ENCODE data around the gene AMER2. TPM values are rescaled to one million over a fixed set of nuclear protein-coding genes. Genes with fewer than 3 reads are reported as not detected.

The AMER2 gene
- total RNA-seq, 2 experiments from 2014 or later: not detected

- no peaks in the 10 kb centered on the region for H3K9me3 Mint-ChIP-seq (ENCODE audit: insufficient read depth)
These were observed 26.6 kb upstream of the AMER2 start for GRCh38 chr13:25198647-25199046.

DNA sequence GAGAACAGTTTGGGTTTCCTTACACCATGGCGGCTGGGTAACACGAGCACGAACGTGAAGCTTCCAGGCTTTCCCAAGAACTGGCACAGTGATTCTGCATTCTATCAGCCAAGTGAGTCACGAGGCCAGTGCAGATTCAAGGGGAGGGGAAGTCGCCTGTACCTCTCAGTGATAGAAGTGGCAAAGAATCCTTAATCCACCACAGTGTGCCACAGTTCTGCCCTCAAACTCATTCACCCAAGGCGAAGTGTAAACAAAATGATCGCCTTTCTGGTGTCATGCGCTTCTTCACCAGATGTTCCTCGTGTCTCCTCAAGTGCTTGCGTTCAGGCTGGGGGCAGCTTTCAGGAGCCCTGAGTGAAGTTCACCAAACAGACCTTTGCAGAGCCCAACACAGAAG lies 24.9 kb upstream of the AMER2 start:
- no peak for DNase-seq

More at GRCh38 chr13:25198647-25199046, 26.6 kb upstream of the AMER2 start:
- H3K4me3 Mint-ChIP-seq: no peak overlapping the region
- POLR2A ChIA-PET: no interaction called here
- no peaks in the 10 kb centered on the region for H3K36me3 Mint-ChIP-seq (ENCODE audit: low read depth)
- H3K27me3 Mint-ChIP-seq (ENCODE audit: low read depth): peaks cover 9% of the 10 kb centered on the region
- DNase-seq: no peak
- no peak for ATAC-seq
- no peak overlapping the region for H3K27ac Mint-ChIP-seq
- CTCF ChIA-PET: no interaction called here
- no peaks in the 10 kb centered on the region for H3K4me1 Mint-ChIP-seq (ENCODE audit: low read depth)

DNA sequence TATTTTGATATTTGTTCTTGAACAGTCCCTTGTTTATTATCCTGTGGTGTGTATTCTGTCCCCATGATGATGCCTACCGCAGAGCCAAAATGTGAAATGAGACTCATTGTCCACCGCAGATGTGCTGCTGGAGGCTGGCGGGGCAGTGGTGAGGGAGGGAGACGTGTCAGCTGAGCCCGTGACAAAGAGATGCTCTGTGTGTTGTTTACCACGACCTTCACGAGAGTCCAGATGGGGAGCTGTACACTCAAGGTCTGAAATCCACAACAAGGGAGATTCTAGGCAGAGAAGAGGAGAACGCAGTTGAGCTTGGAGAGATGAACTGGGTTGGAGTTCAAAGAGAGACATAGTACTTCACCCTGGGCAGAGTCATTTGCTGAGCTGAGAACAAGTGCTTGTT lies 20.8 kb upstream of the AMER2 start:
- no peaks in the 10 kb centered on the region for H3K4me1 Mint-ChIP-seq (ENCODE audit: low read depth)
- POLR2A ChIA-PET: no interaction called here
- no peak for DNase-seq
- ATAC-seq: no peak
- H3K27ac Mint-ChIP-seq: no peak overlapping the region
- peaks cover 34% of the 10 kb centered on the region for H3K27me3 Mint-ChIP-seq (ENCODE audit: low read depth)
- no peak overlapping the region for H3K4me3 Mint-ChIP-seq
- H3K9me3 Mint-ChIP-seq (ENCODE audit: insufficient read depth): no peaks in the 10 kb centered on the region
- H3K36me3 Mint-ChIP-seq (ENCODE audit: low read depth): no peaks in the 10 kb centered on the region
- CTCF ChIA-PET: no interaction called here

More for the DNA sequence above, 24.9 kb upstream of the AMER2 start:
- H3K27ac Mint-ChIP-seq: no peak overlapping the region
- H3K4me3 Mint-ChIP-seq: no peak overlapping the region
- H3K9me3 Mint-ChIP-seq (ENCODE audit: insufficient read depth): no peaks in the 10 kb centered on the region
- no peaks in the 10 kb centered on the region for H3K4me1 Mint-ChIP-seq (ENCODE audit: low read depth)
- CTCF ChIA-PET: no interaction called here
- H3K27me3 Mint-ChIP-seq (ENCODE audit: low read depth): peaks cover 17% of the 10 kb centered on the region
- H3K36me3 Mint-ChIP-seq (ENCODE audit: low read depth): no peaks in the 10 kb centered on the region
- POLR2A ChIA-PET: no interaction called here
- ATAC-seq: no peak

- POLR2A ChIA-PET: no interaction called here
- CTCF ChIA-PET: no interaction called here
These were observed 20.4 kb upstream of the AMER2 start for GRCh38 chr13:25192489-25192888.

GRCh38 chr13:25192052-25192451 lies 20.0 kb upstream of the AMER2 start:
- Mint-ChIP-seq H3K36me3 (ENCODE audit: low read depth) (no peaks in the 10 kb centered on the region), H3K27me3 (ENCODE audit: low read depth) (peaks cover 34% of the 10 kb centered on the region), H3K4me1 (ENCODE audit: low read depth) (no peaks in the 10 kb centered on the region), H3K27ac (no peak overlapping the region), H3K9me3 (ENCODE audit: insufficient read depth) (no peaks in the 10 kb centered on the region), H3K4me3 (no peak overlapping the region)
- DNase-seq (no peak), ATAC-seq (no peak)
- ChIA-PET CTCF (no interaction called here), POLR2A (no interaction called here)

More at GRCh38 chr13:25192489-25192888, 20.4 kb upstream of the AMER2 start:
- no peaks in the 10 kb centered on the region for H3K9me3 Mint-ChIP-seq (ENCODE audit: insufficient read depth)
- H3K27ac Mint-ChIP-seq: no peak overlapping the region
- no peaks in the 10 kb centered on the region for H3K36me3 Mint-ChIP-seq (ENCODE audit: low read depth)
- no peak overlapping the region for H3K4me3 Mint-ChIP-seq
- H3K27me3 Mint-ChIP-seq (ENCODE audit: low read depth): peaks cover 34% of the 10 kb centered on the region
- no peak for DNase-seq
- no peaks in the 10 kb centered on the region for H3K4me1 Mint-ChIP-seq (ENCODE audit: low read depth)
- no peak for ATAC-seq

- Mint-ChIP-seq H3K4me3 (no peak overlapping the region), H3K36me3 (ENCODE audit: low read depth) (no peaks in the 10 kb centered on the region), H3K27me3 (ENCODE audit: low read depth) (peaks cover 34% of the 10 kb centered on the region), H3K27ac (no peak overlapping the region), H3K9me3 (ENCODE audit: insufficient read depth) (no peaks in the 10 kb centered on the region), H3K4me1 (ENCODE audit: low read depth) (no peaks in the 10 kb centered on the region)
- ChIA-PET POLR2A (no interaction called here), CTCF (interaction anchor here (0.7 kb wide), 1 partner anchor 117 kb away, joined by 3 read pairs; no protein-coding TSS in a partner anchor)
- ATAC-seq: no peak
- no peak for DNase-seq
These were observed 18.7 kb upstream of the AMER2 start for GRCh38 chr13:25190771-25191170.

DNA sequence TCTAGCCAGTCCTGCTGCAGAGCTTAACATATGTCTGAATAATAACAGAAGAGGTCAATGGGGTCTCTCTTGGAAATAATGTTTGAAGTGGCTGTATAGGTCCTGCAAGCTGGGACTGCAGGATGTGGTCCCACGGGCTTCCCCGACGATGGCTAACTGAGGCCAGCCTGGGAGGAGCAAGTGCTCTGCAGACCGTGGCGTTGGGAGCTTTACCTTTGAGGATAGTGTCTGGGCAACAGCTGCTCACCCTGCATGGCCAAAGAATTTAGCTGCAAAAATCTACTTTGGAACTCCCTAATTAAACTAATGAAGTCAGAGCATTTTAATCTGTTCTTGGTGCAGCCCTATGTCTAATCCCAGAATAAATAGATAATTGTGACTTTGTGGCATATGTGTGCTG lies 18.2 kb upstream of the AMER2 start:
- DNase-seq: no peak
- H3K27ac Mint-ChIP-seq: no peak overlapping the region
- no peaks in the 10 kb centered on the region for H3K9me3 Mint-ChIP-seq (ENCODE audit: insufficient read depth)
- CTCF ChIA-PET: no interaction called here
- POLR2A ChIA-PET: no interaction called here
- no peak overlapping the region for H3K4me3 Mint-ChIP-seq
- H3K4me1 Mint-ChIP-seq (ENCODE audit: low read depth): no peaks in the 10 kb centered on the region
- peaks cover 36% of the 10 kb centered on the region for H3K27me3 Mint-ChIP-seq (ENCODE audit: low read depth)
- no peak for ATAC-seq
- no peaks in the 10 kb centered on the region for H3K36me3 Mint-ChIP-seq (ENCODE audit: low read depth)

DNA sequence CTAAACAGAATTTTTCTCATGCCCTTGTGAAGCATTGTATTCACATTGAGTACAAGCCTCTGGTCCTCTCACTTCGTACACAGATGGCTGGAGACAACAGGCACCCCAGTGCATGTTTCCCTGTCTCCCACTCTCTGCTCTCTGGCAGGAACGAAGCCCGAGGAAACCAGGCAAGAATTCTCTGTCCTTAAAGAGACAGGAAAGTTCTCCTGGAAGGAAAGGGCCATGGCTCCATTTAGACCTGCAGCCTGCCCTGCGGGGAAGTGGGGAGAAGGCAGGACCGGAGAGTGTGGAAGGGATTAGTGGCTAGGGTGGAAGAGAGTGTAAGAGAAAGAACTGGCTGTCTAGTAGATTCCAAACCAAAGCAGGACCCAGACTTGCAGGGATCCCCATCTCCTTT lies 15.5 kb upstream of the AMER2 start:
- Mint-ChIP-seq H3K9me3 (ENCODE audit: insufficient read depth) (no peaks in the 10 kb centered on the region), H3K36me3 (ENCODE audit: low read depth) (no peaks in the 10 kb centered on the region), H3K4me1 (ENCODE audit: low read depth) (no peaks in the 10 kb centered on the region), H3K4me3 (no peak overlapping the region), H3K27me3 (ENCODE audit: low read depth) (peaks cover 35% of the 10 kb centered on the region), H3K27ac (no peak overlapping the region)
- DNase-seq: no peak
- ChIA-PET CTCF (no interaction called here), POLR2A (no interaction called here)
- ATAC-seq: no peak

DNA sequence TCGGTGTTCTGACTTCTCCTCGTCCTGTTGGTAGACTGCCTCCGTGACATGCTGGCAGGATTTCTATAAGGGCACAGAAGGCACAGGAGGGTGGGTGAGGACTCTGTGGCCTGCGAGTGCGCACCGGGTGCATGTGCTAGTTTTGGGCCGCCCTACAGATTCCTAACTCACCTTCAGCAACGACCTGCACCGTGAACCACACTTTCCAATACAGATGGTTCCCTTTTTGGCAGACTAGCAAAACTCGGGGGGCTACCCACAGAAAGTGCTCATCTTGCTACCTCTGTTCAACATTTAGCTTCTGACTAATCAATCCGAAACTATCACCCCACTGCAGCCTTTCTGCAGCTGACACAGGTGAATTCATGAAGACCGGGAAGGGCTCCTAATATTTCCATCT lies 14.1 kb upstream of the AMER2 start:
- ATAC-seq: no peak
- Mint-ChIP-seq H3K9me3 (ENCODE audit: insufficient read depth) (no peaks in the 10 kb centered on the region), H3K4me1 (ENCODE audit: low read depth) (no peaks in the 10 kb centered on the region), H3K27me3 (ENCODE audit: low read depth) (peaks cover 35% of the 10 kb centered on the region), H3K27ac (no peak overlapping the region), H3K36me3 (ENCODE audit: low read depth) (no peaks in the 10 kb centered on the region), H3K4me3 (no peak overlapping the region)
- ChIA-PET POLR2A (no interaction called here), CTCF (no interaction called here)
- no peak for DNase-seq

- ATAC-seq (no peak), DNase-seq (no peak)
- no peak overlapping the region for H3K4me3 Mint-ChIP-seq
- H3K9me3 Mint-ChIP-seq (ENCODE audit: insufficient read depth): no peaks in the 10 kb centered on the region
- POLR2A ChIA-PET: no interaction called here
- peaks cover 31% of the 10 kb centered on the region for H3K27me3 Mint-ChIP-seq (ENCODE audit: low read depth)
- H3K4me1 Mint-ChIP-seq (ENCODE audit: low read depth): no peaks in the 10 kb centered on the region
- H3K27ac Mint-ChIP-seq: no peak overlapping the region
- CTCF ChIA-PET: no interaction called here
- no peaks in the 10 kb centered on the region for H3K36me3 Mint-ChIP-seq (ENCODE audit: low read depth)
These were observed 9.5 kb upstream of the AMER2 start for GRCh38 chr13:25181597-25181996.

DNA sequence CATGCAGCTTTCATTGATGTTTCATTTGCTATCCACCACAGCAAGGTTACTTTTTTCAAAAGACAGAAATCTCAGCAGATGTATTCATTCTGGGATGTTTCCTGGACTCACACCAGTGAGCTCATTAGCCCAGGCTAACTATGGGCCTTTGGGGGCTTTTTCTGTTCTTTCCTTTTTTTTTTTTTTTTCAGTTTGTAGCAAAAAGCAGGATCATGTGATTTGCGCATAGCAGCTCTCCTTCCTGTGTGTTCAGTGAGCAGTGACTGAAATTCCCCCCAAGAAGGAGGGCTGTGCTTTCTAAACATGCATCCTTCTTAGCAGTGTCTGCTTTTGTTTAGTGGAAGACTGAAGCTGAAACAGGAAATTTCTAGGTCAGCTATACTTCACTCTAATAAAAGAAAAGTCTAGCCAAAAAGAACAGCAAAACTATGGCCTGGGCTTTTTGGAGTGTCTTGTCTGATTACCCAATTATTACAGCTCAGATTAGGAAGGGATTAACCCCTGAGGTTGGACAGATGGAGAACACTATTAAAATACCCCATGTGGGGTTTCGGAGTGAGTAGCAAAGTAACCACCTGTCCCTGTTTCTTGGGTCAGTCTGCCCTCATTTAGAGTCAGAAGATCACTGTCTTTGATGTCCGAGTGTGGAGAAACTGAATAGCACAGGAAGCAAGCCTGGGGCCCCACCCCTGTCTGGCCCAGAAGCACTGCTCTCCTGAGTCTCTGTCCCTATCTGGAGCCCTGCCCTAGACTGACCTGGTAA lies 8.9 kb upstream of the AMER2 start:
- no peak overlapping the region for H3K4me3 Mint-ChIP-seq
- H3K9me3 Mint-ChIP-seq (ENCODE audit: insufficient read depth): no peaks in the 10 kb centered on the region
- no peaks in the 10 kb centered on the region for H3K4me1 Mint-ChIP-seq (ENCODE audit: low read depth)
- CTCF ChIA-PET: interaction anchor here (1.4 kb wide), 1 partner anchor 185 kb away, joined by 4 read pairs; no protein-coding TSS in a partner anchor
- no peaks in the 10 kb centered on the region for H3K36me3 Mint-ChIP-seq (ENCODE audit: low read depth)
- no peak for DNase-seq
- peaks cover 31% of the 10 kb centered on the region for H3K27me3 Mint-ChIP-seq (ENCODE audit: low read depth)
- POLR2A ChIA-PET: no interaction called here
- ATAC-seq: no peak
- no peak overlapping the region for H3K27ac Mint-ChIP-seq

GRCh38 chr13:25179832-25180774 lies 8.0 kb upstream of the AMER2 start:
- Mint-ChIP-seq H3K4me3 (no peak overlapping the region), H3K4me1 (ENCODE audit: low read depth) (no peaks in the 10 kb centered on the region), H3K27ac (no peak overlapping the region), H3K9me3 (ENCODE audit: insufficient read depth) (no peaks in the 10 kb centered on the region), H3K27me3 (ENCODE audit: low read depth) (peaks cover 29% of the 10 kb centered on the region), H3K36me3 (ENCODE audit: low read depth) (no peaks in the 10 kb centered on the region)
- CTCF ChIA-PET: interaction anchor here (1.4 kb wide), 1 partner anchor 185 kb away, joined by 4 read pairs; no protein-coding TSS in a partner anchor
- ATAC-seq (no peak), DNase-seq (no peak)
- POLR2A ChIA-PET: no interaction called here
